Measurements from ENCODE around the gene LARGE1. TPM values are rescaled to one million over a fixed set of nuclear protein-coding genes. Genes with fewer than 3 reads are reported as not detected.

Gene LARGE1
- total and polyA plus RNA-seq, 2 of the 13 experiments (the other 11 are each of a cell fraction or from before 2014, with no cell fraction given) = 8.4 to 11.0 TPM

- no peak overlapping the region for H3K9ac ChIP-seq (ENCODE audit: insufficient read depth, low read depth, low read length)
- TF ChIP-seq ZSCAN12 (CRISPR knock-in tag; IDR thresholded peaks at IDR 0.05) (no peak), ZNF562 (CRISPR knock-in tag; IDR thresholded peaks at IDR 0.05; ENCODE audit: borderline replicate concordance) (no peak), IKZF4 (CRISPR knock-in tag; IDR thresholded peaks at IDR 0.05; ENCODE audit: borderline replicate concordance, low read depth, not compliant biosample characterization) (no peak), ZNF281 (CRISPR knock-in tag; IDR thresholded peaks at IDR 0.05; ENCODE audit: borderline replicate concordance) (no peak), ZNF234 (CRISPR knock-in tag; conservative IDR thresholded peaks at IDR 0.05) (no peak), MXD3 (CRISPR knock-in tag; IDR thresholded peaks at IDR 0.05) (no peak), CBX5 (CRISPR knock-in tag; IDR thresholded peaks at IDR 0.05; ENCODE audit: borderline replicate concordance) (no peak), FOXO4 (CRISPR knock-in tag; conservative IDR thresholded peaks at IDR 0.05) (no peak), ATF1 (CRISPR knock-in tag; IDR thresholded peaks at IDR 0.05) (no peak), ZZZ3 (CRISPR knock-in tag; IDR thresholded peaks at IDR 0.05; ENCODE audit: borderline replicate concordance) (no peak), PHF20 (CRISPR knock-in tag; IDR thresholded peaks at IDR 0.05) (no peak), ZBTB4 (CRISPR knock-in tag; IDR thresholded peaks at IDR 0.05; ENCODE audit: borderline replicate concordance) (no peak)
- H3K4me2 ChIP-seq (ENCODE audit: low read depth, low read length) = no peak overlapping the region
- POLR2A ChIA-PET = no interaction called here
- no peaks in the 10 kb centered on the region for H3K9me3 ChIP-seq (ENCODE audit: low read length)
- no peaks in the 10 kb centered on the region for H3K27me3 ChIP-seq (ENCODE audit: control insufficient read depth in 1 of 2, insufficient read depth in 2 of 2, low read length in 2 of 2)
- H3K27ac ChIP-seq (ENCODE audit: extremely low read length, insufficient read depth, low read length) = no peak overlapping the region
- no peak overlapping the region for H3K4me3 ChIP-seq (replicated peaks in 1 of 3; ENCODE audit: insufficient read depth in 1 of 3, low read depth in 2 of 3, low read length in 3 of 3)
- no peak for FAIRE-seq
- no peaks in the 10 kb centered on the region for H4K20me1 ChIP-seq (ENCODE audit: insufficient read depth, low read length)
- WGBS (ENCODE audit: low lambda C conversion rate) = 86% methylated on average over 11 of the region's 14 CpGs
- H3K36me3 ChIP-seq (replicated peaks in 1 of 2; ENCODE audit: control insufficient read depth in 1 of 2, insufficient read depth in 2 of 2, low read length in 2 of 2) = no peaks in the 10 kb centered on the region
- intact Hi-C loops (cut with micrococcal nuclease; ENCODE audit: unreplicated experiment) (no loop called here), in situ Hi-C loops (cut with HindIII; ENCODE audit: extremely low pct_ligation_motif_present, low pct_unique_long_range_greater_than_20kb) (no loop called here)
- no peak for DNase-seq (ENCODE audit: low spot score)
- H3K79me2 ChIP-seq (ENCODE audit: insufficient read depth, low read length) = no peaks in the 10 kb centered on the region
- peaks cover 6% of the 10 kb centered on the region for H3K4me1 ChIP-seq (ENCODE audit: insufficient read depth, low read length)
- no peak overlapping the region for H2AFZ ChIP-seq (ENCODE audit: low read length)
- no peak for ATAC-seq
- BruUV-seq (replicated peaks) = no TSS peak
- CTCF ChIA-PET (ENCODE audit: low intra/inter-chr PET ratio, low total read pairs) = no interaction called here
Observed at GRCh38 chr22:33873186-33873585, 47.1 kb downstream of the LARGE1 start.
